ENCODE results near the gene TMEM9.

TMEM9 gene

GRCh38 chr1:201112926-201113325, 41.3 kb downstream of the TMEM9 start:
- TF ChIP-seq FOXP2 (optimal IDR thresholded peaks at IDR 0.05; ENCODE audit: control extremely low read depth, extremely low read length, insufficient read depth) = no peak
- TF ChIP-seq POLR2AphosphoS5 (IDR thresholded peaks at IDR 0.05; ENCODE audit: borderline replicate concordance, low read depth, low read length) = no peak
- TF ChIP-seq EZH2 (IDR thresholded peaks at IDR 0.05) = no peak
- no peaks in the 10 kb centered on the region for H3K36me3 ChIP-seq (ENCODE audit: insufficient read depth, low read length)
- no peak for DNase-seq (ENCODE audit: low read depth, low spot score)
- no peak overlapping the region for H3K4me3 ChIP-seq
- H3K9ac ChIP-seq (ENCODE audit: insufficient read length) = no peak overlapping the region
- no peaks in the 10 kb centered on the region for H3K9me3 ChIP-seq (ENCODE audit: low read depth, low read length)
- no peak overlapping the region for H3K27ac ChIP-seq

- Histone ChIP-seq H3K4me3 (no peak within 1 kb of the TSS), H3K9ac (ENCODE audit: insufficient read length) (no peak within 1 kb of the TSS), H3K36me3 (ENCODE audit: insufficient read depth, low read length) (no peaks in the 10 kb centered on the region), H3K9me3 (ENCODE audit: low read depth, low read length) (no peaks in the 10 kb centered on the region), H3K27ac (no peak within 1 kb of the TSS)
- TF ChIP-seq EZH2 (IDR thresholded peaks at IDR 0.05) (no peak), FOXP2 (optimal IDR thresholded peaks at IDR 0.05; ENCODE audit: control extremely low read depth, extremely low read length, insufficient read depth) (no peak), POLR2AphosphoS5 (IDR thresholded peaks at IDR 0.05; ENCODE audit: borderline replicate concordance, low read depth, low read length) (no peak)
- DNase-seq (ENCODE audit: low read depth, low spot score) = no peak
Observed at GRCh38 chr1:201112173-201112731, 42.0 kb downstream of the TMEM9 start, which contains the start of gene CACNA1S. Gene CACNA1S (minus strand): TSS chr1:201112426. CDS start chr1:201112339, 87 bp downstream.

- TF ChIP-seq POLR2AphosphoS5 (IDR thresholded peaks at IDR 0.05; ENCODE audit: borderline replicate concordance, low read depth, low read length) = no peak
- TF ChIP-seq FOXP2 (optimal IDR thresholded peaks at IDR 0.05; ENCODE audit: control extremely low read depth, extremely low read length, insufficient read depth) = no peak
- no peak for TF ChIP-seq EZH2 (IDR thresholded peaks at IDR 0.05)
- Histone ChIP-seq H3K9ac (ENCODE audit: insufficient read length) (no peak overlapping the region), H3K9me3 (ENCODE audit: low read depth, low read length) (no peaks in the 10 kb centered on the region), H3K4me3 (no peak overlapping the region), H3K27ac (no peak overlapping the region), H3K36me3 (ENCODE audit: insufficient read depth, low read length) (no peaks in the 10 kb centered on the region)
- no peak for DNase-seq (ENCODE audit: low read depth, low spot score)
Observed at GRCh38 chr1:201111672-201112071, 42.6 kb downstream of the TMEM9 start.

- H3K27ac ChIP-seq = no peak overlapping the region
- H3K9me3 ChIP-seq (ENCODE audit: low read depth, low read length) = no peaks in the 10 kb centered on the region
- H3K9ac ChIP-seq (ENCODE audit: insufficient read length) = no peak overlapping the region
- DNase-seq (ENCODE audit: low read depth, low spot score) = no peak
- no peak for TF ChIP-seq EZH2 (IDR thresholded peaks at IDR 0.05)
- TF ChIP-seq FOXP2 (optimal IDR thresholded peaks at IDR 0.05; ENCODE audit: control extremely low read depth, extremely low read length, insufficient read depth) = no peak
- TF ChIP-seq POLR2AphosphoS5 (IDR thresholded peaks at IDR 0.05; ENCODE audit: borderline replicate concordance, low read depth, low read length) = no peak
- H3K36me3 ChIP-seq (ENCODE audit: insufficient read depth, low read length) = no peaks in the 10 kb centered on the region
- H3K4me3 ChIP-seq = no peak overlapping the region
Observed at GRCh38 chr1:201111156-201111555, 43.1 kb downstream of the TMEM9 start.

GRCh38 chr1:201110616-201111015, 43.7 kb downstream of the TMEM9 start:
- Histone ChIP-seq H3K36me3 (ENCODE audit: insufficient read depth, low read length) (no peaks in the 10 kb centered on the region), H3K27ac (no peak overlapping the region), H3K4me3 (no peak overlapping the region), H3K9ac (ENCODE audit: insufficient read length) (no peak overlapping the region), H3K9me3 (ENCODE audit: low read depth, low read length) (no peaks in the 10 kb centered on the region)
- TF ChIP-seq POLR2AphosphoS5 (IDR thresholded peaks at IDR 0.05; ENCODE audit: borderline replicate concordance, low read depth, low read length) (no peak), FOXP2 (optimal IDR thresholded peaks at IDR 0.05; ENCODE audit: control extremely low read depth, extremely low read length, insufficient read depth) (no peak), EZH2 (IDR thresholded peaks at IDR 0.05) (no peak)
- DNase-seq (ENCODE audit: low read depth, low spot score) = no peak

- H3K36me3 ChIP-seq (ENCODE audit: insufficient read depth, low read length) = no peaks in the 10 kb centered on the region
- TF ChIP-seq FOXP2 (optimal IDR thresholded peaks at IDR 0.05; ENCODE audit: control extremely low read depth, extremely low read length, insufficient read depth) (no peak), POLR2AphosphoS5 (IDR thresholded peaks at IDR 0.05; ENCODE audit: borderline replicate concordance, low read depth, low read length) (no peak), EZH2 (IDR thresholded peaks at IDR 0.05) (no peak)
- H3K27ac ChIP-seq = no peak overlapping the region
- no peak overlapping the region for H3K9ac ChIP-seq (ENCODE audit: insufficient read length)
- no peak for DNase-seq (ENCODE audit: low read depth, low spot score)
- H3K4me3 ChIP-seq = no peak overlapping the region
- no peaks in the 10 kb centered on the region for H3K9me3 ChIP-seq (ENCODE audit: low read depth, low read length)
Observed at GRCh38 chr1:201110138-201110537, 44.1 kb downstream of the TMEM9 start.

GRCh38 chr1:201109651-201110050, 44.6 kb downstream of the TMEM9 start:
- no peak overlapping the region for H3K4me3 ChIP-seq
- TF ChIP-seq EZH2 (IDR thresholded peaks at IDR 0.05) (no peak), POLR2AphosphoS5 (IDR thresholded peaks at IDR 0.05; ENCODE audit: borderline replicate concordance, low read depth, low read length) (no peak), FOXP2 (optimal IDR thresholded peaks at IDR 0.05; ENCODE audit: control extremely low read depth, extremely low read length, insufficient read depth) (no peak)
- H3K36me3 ChIP-seq (ENCODE audit: insufficient read depth, low read length) = no peaks in the 10 kb centered on the region
- H3K9ac ChIP-seq (ENCODE audit: insufficient read length) = no peak overlapping the region
- H3K9me3 ChIP-seq (ENCODE audit: low read depth, low read length) = no peaks in the 10 kb centered on the region
- no peak overlapping the region for H3K27ac ChIP-seq
- no peak for DNase-seq (ENCODE audit: low read depth, low spot score)

- Histone ChIP-seq H3K27ac (no peak overlapping the region), H3K4me3 (no peak overlapping the region), H3K36me3 (ENCODE audit: insufficient read depth, low read length) (no peaks in the 10 kb centered on the region), H3K9me3 (ENCODE audit: low read depth, low read length) (no peaks in the 10 kb centered on the region), H3K9ac (ENCODE audit: insufficient read length) (no peak overlapping the region)
- no peak for TF ChIP-seq FOXP2 (optimal IDR thresholded peaks at IDR 0.05; ENCODE audit: control extremely low read depth, extremely low read length, insufficient read depth)
- no peak for TF ChIP-seq POLR2AphosphoS5 (IDR thresholded peaks at IDR 0.05; ENCODE audit: borderline replicate concordance, low read depth, low read length)
- no peak for TF ChIP-seq EZH2 (IDR thresholded peaks at IDR 0.05)
- DNase-seq (ENCODE audit: low read depth, low spot score) = no peak
Observed at GRCh38 chr1:201108614-201109013, 45.7 kb downstream of the TMEM9 start.

GRCh38 chr1:201105688-201106087, 48.6 kb downstream of the TMEM9 start:
- Histone ChIP-seq H3K9me3 (ENCODE audit: low read depth, low read length) (no peaks in the 10 kb centered on the region), H3K9ac (ENCODE audit: insufficient read length) (no peak overlapping the region), H3K27ac (no peak overlapping the region), H3K36me3 (ENCODE audit: insufficient read depth, low read length) (no peaks in the 10 kb centered on the region), H3K4me3 (no peak overlapping the region)
- TF ChIP-seq POLR2AphosphoS5 (IDR thresholded peaks at IDR 0.05; ENCODE audit: borderline replicate concordance, low read depth, low read length) (no peak), EZH2 (IDR thresholded peaks at IDR 0.05) (no peak), FOXP2 (optimal IDR thresholded peaks at IDR 0.05; ENCODE audit: control extremely low read depth, extremely low read length, insufficient read depth) (no peak)
- DNase-seq (ENCODE audit: low read depth, low spot score) = no peak

Measured in SK-N-MC (cell line).